Inflammatory macrophage treated with lipopolysaccharide for 1 hour (primary cell): ENCODE results near the gene IBTK.
"Not testable (repeated sequence)": the region's sequence is repeated elsewhere in the genome, so short reads cannot be mapped to it uniquely, and the experiment has no call there.

ENCODE experiments used
- DNase-seq, 2 donors: peaks; one replicate each; pipeline ENCODE4 v3.0.0-alpha.2; 2020 to 2022

The IBTK gene

DNA sequence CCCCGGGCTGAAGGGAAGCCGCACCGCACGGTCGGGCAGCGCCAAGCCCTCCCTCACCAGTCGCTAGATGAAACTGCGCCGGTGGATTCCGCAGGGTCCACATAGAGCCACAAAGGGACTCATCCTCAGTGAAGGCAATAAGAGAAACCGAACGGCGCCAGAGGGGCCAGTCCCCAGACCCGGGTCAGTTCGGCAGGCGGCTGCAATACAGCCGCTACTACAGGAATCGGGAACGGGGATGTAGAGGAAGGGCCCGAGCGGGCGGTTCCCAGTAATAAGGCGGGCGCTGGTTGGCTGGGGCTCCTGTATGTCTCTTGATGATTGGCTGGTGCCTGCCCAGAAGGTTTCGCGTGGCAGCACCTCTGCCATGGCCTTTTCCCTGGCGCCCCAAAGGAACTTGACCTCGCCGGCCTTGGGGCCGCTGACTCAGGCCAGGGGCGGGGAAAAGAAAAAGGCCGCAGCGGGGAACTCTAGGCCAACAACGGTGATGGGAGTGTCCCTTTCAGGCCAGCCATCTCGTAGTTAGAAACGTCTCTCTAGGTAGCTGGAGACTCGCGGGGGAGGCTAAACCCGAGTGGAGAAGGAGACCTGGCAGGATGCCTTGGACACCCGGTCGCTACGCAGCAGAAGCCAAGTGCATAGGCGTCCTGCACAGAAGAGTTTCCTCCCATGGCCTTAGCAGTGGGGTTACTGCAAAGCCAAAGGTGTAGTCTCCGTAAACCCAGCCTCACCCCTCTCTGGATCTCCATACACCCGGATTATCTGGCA lies at the start of gene IBTK:
IBTK (minus strand) TSS at position 240 of the 768 bp plus-strand sequence. CDS start 7,258 bp downstream, outside the sequence.
- DNase-seq = peak; percentile 96 to 100

- no peak for DNase-seq
Observed at GRCh38 chr6:82283771-82284410, 36.3 kb upstream of the IBTK start.

DNA sequence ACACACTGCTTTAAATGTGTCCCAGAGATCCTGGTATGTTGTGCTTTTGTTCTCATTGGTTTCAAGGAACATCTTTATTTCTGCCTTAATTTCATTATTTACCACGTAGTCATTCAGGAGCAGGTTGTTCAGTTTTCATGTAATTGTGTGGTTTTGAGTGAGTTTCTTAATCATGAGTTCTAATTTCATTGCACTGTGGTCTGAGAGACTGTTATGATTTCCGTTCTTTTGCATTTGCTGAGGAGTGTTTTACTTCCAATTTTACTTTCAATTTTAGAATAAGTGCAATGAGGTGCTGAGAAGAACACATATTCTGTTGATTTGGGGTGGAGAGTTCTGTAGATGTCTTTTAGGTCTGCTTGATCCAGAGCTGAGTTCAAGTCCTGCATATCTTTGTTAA lies 34.0 kb upstream of the IBTK start:
- DNase-seq = not testable (repeated sequence)

DNA sequence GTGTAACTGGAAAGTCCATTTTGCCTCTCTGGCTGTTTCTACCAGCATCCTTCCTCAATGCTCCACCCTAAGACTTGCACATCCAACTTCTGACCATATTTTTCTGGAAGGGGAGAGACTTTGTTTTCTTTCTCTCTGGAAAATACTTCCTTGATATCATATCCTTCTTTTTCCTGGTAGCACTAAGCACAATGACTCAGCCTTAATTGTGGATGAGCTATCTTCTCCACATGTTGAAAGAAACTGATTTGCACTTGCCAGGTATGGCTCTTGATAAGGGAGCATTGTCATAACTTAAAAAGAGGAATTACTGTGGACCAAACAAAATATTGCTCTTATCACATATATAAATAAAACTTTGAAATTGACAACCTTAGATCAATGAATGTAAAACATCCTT lies 30.1 kb upstream of the IBTK start:
- no peak for DNase-seq

DNA sequence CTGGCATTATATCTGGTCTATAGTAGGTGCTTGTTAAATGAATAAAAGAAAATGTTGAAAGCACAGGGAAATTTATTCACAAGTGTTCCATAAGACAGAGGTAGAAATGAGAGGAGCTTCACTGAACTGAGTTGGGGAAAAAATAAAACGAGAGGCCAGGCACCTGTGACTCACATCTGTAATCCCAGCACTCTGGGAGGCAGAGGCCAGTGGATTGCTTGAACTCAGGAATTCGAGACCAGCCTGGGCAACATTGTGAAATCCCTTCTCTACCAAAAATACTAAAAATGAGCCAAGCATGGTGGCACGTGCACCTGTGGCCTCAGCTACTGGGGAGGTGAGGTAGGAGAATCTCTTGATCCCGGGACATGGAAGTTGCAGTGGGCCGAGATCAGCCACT lies 28.1 kb upstream of the IBTK start:
- DNase-seq = no peak

GRCh38 chr6:82273295-82273694 lies 25.8 kb upstream of the IBTK start:
- no peak for DNase-seq

GRCh38 chr6:82270881-82271635 lies 23.5 kb upstream of the IBTK start:
- DNase-seq = peak; percentile 10 to 40

DNA sequence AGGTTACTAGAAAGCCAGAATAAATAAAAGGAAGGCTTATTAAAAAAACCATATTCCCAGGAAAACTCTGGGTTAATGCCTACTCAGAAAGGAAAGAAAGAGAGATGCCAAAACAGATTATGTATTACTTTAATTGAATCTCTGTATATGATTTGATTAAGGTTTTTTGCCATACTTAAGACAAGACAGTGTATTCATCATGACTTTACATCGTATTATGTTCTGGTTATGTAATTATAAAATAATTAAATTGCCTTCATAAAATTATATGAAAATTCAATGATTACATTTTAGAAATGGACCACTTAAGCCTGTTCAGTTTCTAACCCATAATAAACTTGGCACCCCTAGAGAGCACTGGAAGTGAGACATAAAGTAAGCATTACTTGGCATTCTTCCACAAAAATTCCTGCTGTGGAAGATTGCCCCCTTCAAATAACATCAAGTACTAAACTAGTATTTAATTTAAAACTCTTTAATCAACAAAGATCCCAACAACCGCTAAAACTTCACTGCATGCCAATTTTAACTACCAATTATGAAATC lies 20.8 kb upstream of the IBTK start:
- DNase-seq = no peak

- no peak for DNase-seq
Observed at GRCh38 chr6:82264824-82265223, 17.3 kb upstream of the IBTK start.

DNA sequence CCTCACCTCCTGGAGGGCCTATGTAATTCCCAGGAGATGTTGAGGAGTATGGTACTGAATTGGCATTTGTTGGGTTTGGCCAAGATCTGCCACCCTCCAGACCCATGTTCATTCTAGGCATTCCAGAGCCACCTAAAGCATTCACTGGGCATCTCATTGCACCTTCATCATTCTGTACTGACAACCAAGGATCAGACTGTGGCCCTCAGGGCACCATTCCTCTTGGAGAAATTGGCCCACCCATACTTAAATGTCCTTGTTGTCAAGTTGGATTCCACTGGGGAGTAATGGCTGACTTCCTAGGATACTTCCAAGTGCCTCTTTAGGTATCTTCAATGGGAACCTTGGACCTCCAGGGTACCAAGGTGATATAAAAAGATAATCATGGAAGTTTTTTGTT lies 16.8 kb upstream of the IBTK start:
- no peak for DNase-seq

GRCh38 chr6:82263916-82264315 lies 16.4 kb upstream of the IBTK start:
- no peak for DNase-seq

DNA sequence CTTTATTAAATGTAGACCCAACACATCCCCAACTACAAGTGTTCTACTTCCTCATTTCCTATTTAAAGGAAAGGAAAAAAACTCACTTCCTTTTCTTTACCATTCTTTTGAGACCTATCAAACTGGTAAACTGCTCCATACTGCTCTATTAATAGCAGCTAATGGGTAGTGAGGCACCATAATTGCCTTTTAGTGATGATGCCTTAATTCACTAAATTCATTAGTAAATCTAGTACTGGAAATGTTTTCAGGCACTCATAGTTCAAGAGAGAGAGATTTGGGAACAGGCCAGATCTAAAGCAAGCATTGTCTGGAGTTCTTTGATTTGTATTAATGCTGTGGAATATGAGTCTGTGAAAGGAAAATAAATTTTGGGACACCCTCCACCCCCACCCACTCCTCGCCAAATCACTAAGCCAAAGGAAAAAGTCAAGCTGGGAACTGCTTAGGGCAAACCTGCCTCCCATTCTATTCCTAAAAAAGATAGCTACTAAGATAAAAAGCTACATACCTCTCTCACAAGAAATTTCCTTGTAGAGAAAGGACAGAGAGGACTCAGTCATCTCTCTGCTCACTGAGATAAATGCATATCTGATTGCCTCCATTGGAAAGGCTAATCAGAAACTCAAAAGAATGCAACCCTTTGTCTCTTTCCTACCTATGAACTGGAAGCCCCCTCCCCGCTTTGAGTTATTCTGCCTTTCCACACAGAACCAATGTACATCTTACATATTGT lies 13.6 kb upstream of the IBTK start:
- peak in 1 of 2 donors; percentile 18 for DNase-seq

DNA sequence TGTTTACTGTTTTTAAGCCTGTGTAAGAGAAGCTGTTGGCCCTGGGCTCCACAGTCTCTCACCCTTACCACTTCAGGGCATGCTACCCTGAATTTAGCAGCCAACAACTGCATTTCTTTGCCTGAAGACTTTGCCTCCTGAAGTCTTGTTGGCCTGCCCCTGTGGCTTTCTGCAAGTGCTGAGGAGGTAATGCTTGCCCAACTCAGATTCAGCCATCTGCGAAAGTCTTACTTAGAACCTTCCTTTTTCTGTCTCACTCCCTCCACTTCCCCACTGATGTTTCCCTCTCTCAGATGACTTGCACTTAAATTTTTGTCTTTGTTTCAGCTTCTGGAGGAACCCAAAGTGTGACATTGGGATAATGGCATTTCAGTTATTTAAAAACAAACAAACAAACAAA lies 11.8 kb upstream of the IBTK start:
- DNase-seq = peak; percentile 16 to 40

DNA sequence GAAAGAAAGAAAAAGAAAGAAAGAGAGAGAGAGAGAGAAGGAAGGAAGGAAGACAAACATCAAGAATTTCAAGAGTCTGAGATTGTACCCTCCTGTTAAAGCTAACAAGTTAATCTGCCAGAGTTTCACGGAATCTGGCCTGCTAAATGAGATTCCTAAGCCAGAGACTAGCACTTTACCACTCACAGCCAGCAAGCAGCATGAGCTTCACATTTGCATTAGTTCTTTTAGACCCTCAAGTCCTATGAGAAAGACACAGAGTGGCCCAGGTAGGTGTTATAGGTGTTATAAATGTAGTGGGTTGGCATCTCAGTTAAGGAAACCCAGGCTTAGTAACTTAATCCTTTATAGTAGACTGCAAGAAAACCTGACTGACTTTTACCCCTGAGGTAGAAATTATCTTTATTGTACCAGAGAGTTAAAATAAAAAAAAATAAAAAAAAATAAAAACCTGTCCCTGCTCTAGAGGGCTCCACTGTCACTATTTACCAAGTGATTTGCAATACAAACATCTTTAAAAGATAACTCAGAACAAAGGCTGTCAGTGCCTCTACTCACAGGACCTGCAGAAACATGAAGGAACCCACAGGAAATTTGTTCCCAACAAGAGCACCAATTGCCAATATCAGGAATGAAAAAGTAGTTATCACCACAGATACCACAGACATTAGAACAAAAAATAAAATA lies 9.7 kb upstream of the IBTK start:
- DNase-seq = no peak

- not testable (repeated sequence) for DNase-seq
Observed at GRCh38 chr6:82254722-82255121, 7.2 kb upstream of the IBTK start.

- peak in 1 of 2 donors; percentile 80 for DNase-seq
Observed at GRCh38 chr6:82251942-82252341, 4.4 kb upstream of the IBTK start.

DNA sequence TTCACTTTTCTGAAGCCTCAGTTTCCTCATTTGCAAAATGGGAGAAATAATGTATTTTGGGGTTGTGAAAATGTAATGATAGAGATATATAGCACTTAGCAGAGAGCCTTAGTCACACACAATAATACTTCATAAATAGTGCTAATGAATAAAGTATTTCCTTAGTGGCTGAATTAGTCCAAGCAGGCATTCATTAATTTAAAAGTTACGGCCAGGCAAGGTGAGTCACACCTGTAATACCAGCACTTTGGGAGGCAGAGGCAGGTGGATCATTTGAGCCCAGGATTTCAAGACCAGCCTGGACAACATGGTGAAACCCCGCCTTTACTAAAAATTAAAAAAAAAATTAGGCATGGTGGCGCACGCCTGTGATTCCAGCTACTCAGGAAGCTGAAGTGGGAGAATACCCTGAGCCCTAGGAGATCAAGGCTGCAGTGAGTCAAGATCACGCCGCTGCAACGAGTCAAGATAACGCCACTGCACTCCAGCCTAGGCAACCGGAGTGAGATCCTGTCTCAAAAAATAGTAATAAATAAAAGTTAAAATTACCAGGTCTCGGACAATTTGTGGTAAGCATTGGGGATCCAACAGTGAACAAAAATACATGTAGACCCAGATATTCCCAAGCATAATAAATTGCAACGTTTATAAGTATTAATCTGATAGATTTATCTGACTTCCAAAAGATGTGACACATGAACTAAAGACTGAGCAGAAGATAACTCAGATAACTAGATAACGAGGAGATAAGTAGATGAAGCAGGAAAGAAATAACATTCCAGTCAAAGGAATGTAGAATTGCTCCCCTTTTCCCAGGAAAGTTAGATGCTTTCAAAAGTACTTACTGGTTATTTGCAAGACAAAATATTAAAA lies 2.1 kb upstream of the IBTK start:
- DNase-seq = no peak

DNA sequence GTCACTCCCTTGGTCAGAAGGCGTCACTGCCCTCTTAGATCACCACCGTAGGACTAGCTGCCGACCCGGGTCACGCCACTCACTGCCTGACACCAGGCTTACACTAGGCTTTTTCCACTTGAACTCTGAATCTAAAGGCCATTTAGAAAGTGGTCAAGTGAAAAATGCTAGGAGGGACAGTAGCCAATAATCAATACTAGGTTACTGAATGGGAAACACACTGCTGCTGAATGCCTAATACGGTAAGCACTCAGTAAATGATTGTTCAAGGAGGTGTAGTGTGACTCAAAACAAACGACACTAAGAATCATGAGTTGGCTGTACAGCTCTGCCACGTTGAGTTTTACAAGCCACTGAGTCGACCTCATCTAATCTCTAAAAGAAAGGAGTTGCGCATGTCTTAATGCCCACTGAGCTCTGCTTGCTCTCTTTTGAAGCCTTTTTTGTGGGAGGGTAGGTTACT lies 760 bp upstream of the IBTK start:
- DNase-seq = peak; percentile 25 to 33

- peak; percentile 69 to 74 for DNase-seq
Observed at GRCh38 chr6:82246802-82247504, 591 bp downstream of the IBTK start.

DNA sequence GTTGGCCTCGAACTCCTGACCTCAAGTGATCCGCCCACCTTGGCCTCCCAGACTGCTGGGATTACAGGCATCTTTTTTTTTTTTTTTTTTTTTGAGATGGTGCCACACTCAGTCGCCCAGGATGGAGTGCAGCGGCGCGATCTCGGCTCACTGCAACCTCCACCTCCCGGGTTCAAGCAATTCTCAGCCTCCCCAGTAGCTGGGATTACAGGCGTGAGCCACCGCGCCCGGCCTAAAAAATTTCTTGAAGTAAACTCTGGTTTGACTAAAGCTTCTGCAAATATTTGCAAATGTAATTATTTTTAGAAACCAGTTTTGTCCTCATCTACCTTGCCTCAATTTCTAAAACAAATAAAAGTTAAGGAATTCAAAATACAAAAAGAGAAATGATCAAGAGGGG lies 1.2 kb downstream of the IBTK start:
- no peak for DNase-seq
